ENCODE measurements around the gene FGGY.
"Not testable (repeated sequence)": the region's sequence is repeated elsewhere in the genome, so short reads cannot be mapped to it uniquely, and the experiment has no call there.

Gene FGGY

DNA sequence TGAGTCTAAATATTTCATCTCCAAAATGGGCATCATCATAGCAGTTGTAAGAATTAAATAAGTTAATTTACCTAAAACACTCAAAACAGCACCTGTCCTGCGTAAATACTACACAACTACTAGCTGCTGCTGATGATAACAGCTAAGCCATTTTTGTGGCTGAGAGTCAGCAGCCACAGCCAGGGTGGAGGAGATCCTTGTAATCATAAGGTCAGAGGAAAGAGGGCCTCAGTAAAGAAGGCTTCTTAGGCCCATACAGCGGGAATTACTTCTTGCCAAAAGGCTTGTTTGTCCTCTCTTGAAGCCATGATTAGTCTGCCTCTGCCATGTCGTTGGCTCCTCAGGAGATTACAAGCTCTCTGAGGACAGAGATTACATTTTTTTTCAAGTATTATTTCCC lies 245.0 kb downstream of the FGGY start:
- no peak for FAIRE-seq

GRCh38 chr1:59543211-59543668 lies 246.3 kb downstream of the FGGY start:
- FAIRE-seq (no peak), DNase-seq (ENCODE audit: low spot score) (no peak)

More for the DNA sequence above, 245.0 kb downstream of the FGGY start:
- DNase-seq (ENCODE audit: low spot score): no peak

DNA sequence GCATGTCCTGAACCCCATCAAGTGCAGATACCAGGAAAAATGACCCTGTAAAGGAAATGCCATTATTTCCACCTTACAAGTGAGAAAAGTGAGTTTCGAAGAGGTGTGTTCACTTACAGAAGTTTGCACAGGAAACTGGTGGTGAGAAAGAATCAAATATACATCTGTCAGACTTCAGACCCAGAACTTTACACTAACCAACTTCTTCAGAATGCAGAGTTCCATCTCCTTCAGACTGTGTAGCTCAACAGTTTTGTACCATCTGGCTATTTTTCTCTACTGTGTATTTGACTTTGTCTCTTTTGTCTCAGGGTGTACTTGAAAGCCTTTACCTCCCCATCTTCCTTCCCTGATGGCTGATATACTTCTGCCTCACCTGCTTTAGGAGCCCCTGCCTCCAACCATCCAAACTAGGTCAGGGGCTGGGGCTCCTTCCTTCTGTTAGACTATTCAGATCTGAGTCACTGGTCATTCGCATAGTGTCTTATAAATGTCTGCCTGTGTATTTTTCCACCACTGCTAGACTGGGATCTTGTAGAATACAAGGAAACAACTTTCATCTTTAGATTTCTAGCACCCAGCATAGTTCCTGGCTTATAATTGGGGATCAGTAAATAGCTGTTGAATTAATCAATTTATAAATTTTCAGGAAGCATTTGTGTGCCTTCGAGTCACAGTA lies 247.9 kb downstream of the FGGY start:
- DNase-seq (ENCODE audit: low spot score) (no peak), FAIRE-seq (no peak)

DNA sequence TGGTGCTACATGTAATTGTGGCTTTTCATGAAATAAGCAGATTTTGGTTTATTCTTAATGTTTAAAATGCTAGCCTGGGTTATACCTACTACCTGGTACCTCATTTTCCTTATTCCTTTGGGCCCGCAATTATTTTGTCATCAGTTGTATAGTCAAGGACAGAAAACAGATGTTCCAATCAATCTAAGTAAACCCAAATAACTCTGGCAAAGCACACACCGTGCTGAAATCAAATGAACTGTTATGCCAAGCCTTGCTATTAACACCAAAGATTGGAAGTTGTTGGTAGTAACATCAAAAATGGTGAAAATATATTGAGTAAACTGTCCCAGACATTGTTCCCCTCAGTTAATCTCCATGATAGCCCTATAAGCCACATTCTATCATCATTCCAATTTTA lies 248.9 kb downstream of the FGGY start:
- FAIRE-seq: no peak
- no peak for DNase-seq (ENCODE audit: low spot score)

DNA sequence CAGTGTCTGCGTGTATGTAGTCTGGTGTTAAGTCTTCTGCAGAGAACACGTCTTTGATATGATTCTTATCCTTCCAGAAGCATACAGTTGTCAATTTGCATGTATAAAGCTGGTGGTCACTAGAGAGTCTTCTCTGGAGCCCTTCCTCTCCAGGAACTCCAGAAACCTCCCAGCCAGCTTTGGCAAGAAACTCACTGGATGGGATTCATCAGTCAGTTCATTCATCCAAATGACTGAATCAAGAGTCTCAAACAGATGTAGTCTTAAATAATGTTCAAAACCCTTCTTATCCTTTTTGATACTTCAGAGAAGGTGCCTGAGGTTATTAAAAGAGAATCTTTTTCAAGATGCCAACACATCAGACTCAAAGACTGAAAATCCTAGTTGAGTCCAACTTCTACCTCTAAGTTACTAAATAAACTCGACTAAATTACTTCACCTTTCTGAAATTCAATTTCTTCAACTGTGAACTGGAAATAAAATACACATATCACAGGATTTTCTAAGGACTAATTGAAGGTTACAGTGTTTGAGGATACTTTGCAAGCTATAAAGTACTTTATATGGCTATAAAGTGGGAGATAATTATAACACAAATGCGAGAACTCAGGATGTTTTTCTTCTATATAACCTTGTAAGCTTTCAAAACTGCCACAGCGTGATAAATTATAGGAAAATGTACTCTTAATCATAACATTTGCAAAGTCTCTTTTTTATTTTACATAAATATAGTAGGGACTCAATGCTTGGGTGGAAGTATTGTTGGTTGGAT lies 252.4 kb downstream of the FGGY start:
- FAIRE-seq (no peak), DNase-seq (ENCODE audit: low spot score) (no peak)

DNA sequence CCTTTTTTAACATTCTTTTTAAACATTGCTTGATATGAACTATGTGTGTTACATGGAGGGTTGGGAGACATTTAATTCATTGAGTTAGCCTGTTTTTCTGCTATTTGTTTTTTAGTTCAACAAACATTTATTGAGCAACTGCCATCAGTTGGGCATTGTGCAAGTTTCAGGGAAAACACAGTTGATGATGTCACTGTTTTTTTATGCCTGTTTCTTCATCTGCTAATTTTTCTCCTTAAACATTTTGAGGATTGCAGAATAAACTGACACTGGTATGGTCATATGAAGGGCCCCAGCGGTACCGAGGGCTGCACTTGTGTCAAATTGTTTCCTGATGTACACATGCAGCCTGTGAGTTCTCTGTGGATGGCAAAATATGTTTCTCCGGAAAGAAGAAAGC lies 253.0 kb downstream of the FGGY start:
- FAIRE-seq (no peak), DNase-seq (ENCODE audit: low spot score) (no peak)

DNA sequence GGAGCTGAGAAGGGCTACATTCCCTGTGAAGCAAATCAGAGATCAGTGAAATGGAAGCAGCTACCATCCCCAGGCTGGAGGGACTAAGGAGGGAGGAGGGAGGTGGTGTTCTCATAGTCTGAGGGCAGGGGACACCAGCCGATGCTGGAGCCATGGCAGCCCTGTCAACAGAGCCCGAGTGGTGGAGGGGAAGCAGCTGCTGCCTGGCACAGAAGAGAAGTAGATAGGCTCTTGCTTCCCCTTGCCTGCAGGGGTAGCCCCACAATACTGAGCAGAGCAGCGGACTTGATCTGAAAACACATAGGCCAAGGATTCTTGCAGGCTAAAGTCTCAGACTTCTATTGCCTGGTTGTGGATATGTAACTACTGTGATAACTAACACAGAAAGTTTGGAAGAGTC lies 255.1 kb downstream of the FGGY start:
- no peak for FAIRE-seq
- DNase-seq (ENCODE audit: low spot score): no peak

DNA sequence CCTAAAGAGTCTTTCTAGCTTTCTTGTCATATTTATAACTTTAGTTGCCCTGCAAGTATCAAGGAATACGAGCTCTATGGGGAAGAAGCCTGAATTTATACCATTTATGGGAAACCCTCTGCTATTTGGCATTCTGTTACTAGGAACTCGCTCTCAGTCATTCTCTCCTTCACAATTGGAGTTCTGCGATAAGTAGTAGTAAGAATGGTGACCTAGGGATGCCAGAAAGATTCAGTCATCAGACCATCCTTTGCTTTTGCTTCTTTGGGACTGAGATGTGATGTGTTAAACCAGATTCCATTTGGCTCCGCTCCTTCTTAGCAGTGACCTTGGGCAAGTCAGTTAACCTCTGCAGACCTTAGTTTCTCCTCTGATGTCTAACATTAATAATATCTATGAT lies 256.5 kb downstream of the FGGY start:
- DNase-seq (ENCODE audit: low spot score): no peak
- FAIRE-seq: no peak

- FAIRE-seq: no peak
- DNase-seq (ENCODE audit: low spot score): no peak
These were observed 257.2 kb downstream of the FGGY start for GRCh38 chr1:59554011-59554663.

- no peak for FAIRE-seq
- no peak for DNase-seq (ENCODE audit: low spot score)
These were observed 257.9 kb downstream of the FGGY start for GRCh38 chr1:59554752-59555151.

DNA sequence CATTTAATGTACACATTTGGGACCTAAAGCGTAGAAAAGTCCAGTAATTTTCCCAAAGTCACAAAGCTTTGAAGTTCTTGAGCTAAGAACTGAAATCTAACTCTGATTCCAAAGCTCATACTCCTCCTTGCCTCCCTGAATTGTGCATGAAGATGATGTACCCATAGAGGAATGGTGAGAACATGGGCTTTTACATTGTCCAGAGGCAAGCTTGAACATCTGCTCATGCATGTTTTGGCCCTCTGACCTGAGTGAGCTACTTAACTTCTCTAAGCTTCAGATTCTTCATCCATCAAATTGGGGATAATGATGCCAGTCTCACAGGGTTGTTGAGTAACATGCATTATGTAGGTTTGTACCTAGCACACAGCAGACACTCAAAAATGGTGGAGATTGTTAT lies 259.5 kb downstream of the FGGY start:
- DNase-seq (ENCODE audit: low spot score) (no peak), FAIRE-seq (no peak)

DNA sequence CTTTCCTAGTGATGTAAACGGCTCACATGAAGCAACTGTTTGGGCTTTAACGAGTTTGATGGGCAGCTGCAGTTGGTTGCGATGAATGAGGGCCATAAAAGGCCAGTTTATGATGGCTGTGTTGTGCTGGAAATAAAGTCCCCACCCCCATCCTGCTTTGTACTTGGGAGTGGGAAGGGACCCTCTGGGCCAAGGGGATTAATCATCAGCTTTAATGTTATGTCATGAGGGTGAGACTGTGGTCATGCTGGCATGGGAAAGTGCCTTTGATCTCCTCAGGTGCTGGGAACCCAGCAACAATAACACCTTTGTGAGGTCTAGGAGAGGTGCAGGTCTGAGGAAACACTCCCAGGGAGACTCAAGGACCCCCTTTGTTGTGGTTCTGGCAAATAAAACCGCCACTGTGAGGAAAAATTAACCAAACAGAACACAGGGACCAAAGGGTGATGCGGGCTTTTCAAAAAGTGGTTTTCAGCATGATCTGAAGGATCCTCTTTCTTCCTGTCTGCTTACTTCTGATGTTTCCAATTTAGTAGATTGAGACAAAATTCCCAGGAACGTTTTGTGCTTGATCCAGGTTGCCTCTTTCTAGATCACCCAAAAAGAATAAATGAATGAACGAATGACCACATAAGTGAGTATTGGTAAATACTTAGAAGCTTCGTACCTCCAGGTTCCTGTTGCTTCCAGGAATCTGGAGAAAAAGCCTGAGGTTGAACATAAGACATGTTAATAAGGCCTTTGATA lies 260.1 kb downstream of the FGGY start:
- peak; percentile 77 for DNase-seq (ENCODE audit: low spot score)
- no peak for FAIRE-seq

GRCh38 chr1:59557549-59557885 lies 260.6 kb downstream of the FGGY start:
- DNase-seq (ENCODE audit: low spot score): no peak
- no peak for FAIRE-seq

- not testable (repeated sequence) for DNase-seq (ENCODE audit: low spot score); FAIRE-seq
These were observed 261.7 kb downstream of the FGGY start for GRCh38 chr1:59558580-59558979.

DNA sequence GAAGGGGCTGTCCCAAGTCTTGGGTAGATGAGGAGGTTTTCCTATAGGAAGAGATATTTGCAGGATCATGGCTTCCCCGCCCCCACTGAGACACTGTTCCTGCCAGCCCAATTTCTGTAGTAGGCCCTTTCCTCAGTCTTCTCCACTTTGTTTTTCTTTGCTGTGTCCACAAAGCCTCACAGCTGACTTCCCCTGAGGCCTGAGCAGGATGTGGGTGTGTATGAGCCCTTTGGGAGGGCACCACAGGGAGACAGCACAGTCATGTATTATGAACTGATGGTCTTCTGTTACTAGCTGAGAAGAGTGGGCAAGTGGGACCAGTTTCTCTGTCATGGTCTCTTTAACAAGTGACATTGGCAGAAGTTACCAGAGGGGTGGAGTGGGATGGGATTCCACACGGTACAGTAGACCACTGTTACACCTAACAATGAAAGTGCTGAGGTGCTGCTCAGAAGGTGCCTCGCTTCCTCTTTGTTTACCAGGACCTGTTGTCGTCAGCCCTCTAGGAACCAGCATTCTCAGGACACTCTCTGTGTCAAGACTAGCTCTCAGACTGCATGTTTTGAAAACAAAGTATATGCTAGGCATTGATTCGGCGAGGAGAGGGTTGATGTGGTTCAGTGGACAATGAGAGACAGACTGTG lies 264.0 kb downstream of the FGGY start:
- DNase-seq (ENCODE audit: low spot score) (no peak), FAIRE-seq (no peak)

- FAIRE-seq (no peak), DNase-seq (ENCODE audit: low spot score) (no peak)
These were observed 264.9 kb downstream of the FGGY start for GRCh38 chr1:59561796-59562195.

DNA sequence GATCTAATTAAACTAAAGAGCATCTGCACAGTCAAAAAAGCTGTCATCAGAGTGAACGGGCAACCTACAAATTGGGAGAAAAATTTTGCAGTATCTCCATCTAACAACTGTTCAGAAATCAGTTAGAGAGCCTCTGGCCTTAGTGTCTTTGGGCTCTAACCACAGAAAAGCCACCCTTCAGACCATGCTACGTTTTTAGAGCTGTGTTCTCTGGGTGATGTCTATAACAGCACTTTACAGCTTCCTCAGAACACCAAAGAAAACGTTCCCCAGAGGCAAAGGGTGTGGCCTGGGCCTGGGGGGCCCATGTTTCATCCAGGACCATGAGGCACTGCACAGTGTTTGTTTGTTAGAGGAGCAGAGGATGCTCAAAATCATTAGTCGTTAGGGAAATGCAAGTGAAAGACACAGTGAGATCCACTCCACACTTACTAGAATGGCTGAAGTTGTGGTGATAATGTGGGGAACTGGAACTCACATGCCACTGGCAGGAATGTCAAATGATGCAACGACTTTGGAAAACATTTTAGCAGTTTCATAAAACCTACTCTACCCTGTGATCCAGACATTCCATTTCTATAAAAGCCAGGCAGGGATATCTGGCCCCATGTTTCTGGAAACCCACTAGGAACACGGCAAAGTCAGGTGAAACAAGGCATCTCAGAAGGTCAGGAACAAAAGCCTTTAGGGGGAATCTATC lies 267.4 kb downstream of the FGGY start:
- no peak for FAIRE-seq
- no peak for DNase-seq (ENCODE audit: low spot score)

DNA sequence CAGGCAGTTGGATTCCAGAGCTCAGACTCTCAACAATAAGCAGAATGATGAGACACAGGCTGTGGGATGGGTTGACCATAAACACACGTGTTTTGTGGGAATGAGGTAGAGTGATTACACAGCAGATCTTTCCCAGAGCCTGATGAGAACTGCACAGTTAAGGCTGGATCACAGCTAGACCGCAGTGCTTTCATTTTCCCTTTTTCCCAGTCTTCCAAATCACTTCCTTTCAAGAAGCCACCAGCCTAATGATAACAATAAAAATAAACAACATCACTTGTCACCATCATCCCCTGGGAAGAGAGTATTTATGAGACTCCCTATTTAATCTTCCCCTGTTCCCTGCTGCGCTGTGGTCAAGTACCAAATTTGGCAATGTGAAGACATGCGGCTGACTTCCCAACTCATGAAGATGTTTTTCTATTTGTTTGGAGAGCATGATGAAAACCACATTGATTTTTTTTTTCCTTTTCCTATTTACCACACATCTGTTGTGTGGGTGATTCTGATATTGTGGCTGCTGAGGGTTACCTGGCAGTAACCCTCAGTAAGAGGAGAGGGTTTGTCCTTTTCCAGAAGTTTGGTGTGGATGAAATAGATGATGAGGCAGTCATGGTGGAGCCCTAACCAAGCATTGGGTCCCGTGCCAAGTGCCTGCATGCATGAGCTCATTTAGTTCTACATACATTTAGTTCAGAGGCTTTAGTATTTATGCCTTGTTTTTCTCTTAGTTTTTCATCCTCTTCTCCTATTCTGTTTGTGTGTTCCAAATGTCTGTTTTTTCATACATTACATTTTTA lies 268.9 kb downstream of the FGGY start:
- DNase-seq (ENCODE audit: low spot score) (no peak), FAIRE-seq (no peak)

DNA sequence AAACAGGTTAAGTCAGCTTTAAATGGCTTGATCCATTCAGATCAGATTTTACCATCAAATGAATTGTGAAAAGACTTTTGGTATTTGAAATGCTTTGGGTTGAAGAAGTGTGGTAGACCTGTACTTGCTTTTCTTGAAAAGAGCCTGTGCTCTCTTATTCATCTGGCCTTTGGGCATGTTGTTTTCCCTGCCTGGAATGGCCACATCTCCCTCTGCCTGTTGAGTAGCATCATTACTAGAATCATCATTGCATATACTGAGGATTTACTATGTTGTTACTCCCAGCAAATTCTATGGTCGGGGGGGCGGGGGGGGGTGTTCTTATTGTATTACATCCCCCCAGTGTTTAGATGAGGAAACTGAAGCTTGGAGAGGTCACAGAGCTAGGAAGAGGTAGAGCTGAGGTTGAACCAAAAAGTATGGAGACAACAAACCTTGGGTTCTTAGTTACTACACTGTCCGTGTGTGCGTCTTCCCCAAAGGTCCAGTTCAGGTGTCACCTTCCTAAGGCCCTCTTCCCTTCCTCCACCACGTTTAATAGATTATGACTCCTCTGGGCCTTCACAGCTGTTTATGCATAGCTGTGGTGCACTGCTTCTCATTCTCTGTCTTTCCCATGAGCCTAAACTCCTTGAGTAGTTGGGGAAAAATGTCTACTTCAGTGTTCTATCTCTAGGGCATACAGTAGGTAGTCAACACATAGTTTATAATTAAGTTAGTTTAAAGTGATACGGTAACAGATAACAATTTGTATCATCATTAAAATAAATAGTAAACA lies 271.5 kb downstream of the FGGY start:
- DNase-seq (ENCODE audit: low spot score) (no peak), FAIRE-seq (no peak)
